ENCODE results near the gene SMAD5.

Gene SMAD5

GRCh38 chr5:136191304-136192014 is 58.8 kb downstream of the SMAD5 start:
- Histone ChIP-seq H3K4me2 (ENCODE audit: low read length) (no peak overlapping the region), H3K9ac (ENCODE audit: low read length) (no peak overlapping the region), H3K4me3 (ENCODE audit: low read depth, low read length, poor library complexity, severe bottlenecking) (no peak overlapping the region), H3K27me3 (ENCODE audit: insufficient read depth, low read length) (no peaks in the 10 kb centered on the region), H3K9me3 (ENCODE audit: low read length) (no peaks in the 10 kb centered on the region), H4K20me1 (ENCODE audit: insufficient read depth, low read length) (no peaks in the 10 kb centered on the region), H3K9me2 (ENCODE audit: low read depth, low read length) (no peaks in the 10 kb centered on the region), H3K27ac (ENCODE audit: low read depth, low read length, poor library complexity, severe bottlenecking) (no peak overlapping the region), H3K4me1 (ENCODE audit: insufficient read depth, low read length, severe bottlenecking) (no peaks in the 10 kb centered on the region), H2AFZ (ENCODE audit: low read length) (no peak overlapping the region), H3K79me2 (ENCODE audit: insufficient read depth, low read length) (no peaks in the 10 kb centered on the region), H3K36me3 (ENCODE audit: insufficient read depth, low read length) (peaks cover 7% of the 10 kb centered on the region; the same call in 1 of the 2 replicates), H3F3A (ENCODE audit: insufficient read depth, low read length) (no peaks in the 10 kb centered on the region)
- no peak for TF ChIP-seq EZH2 (IDR thresholded peaks at IDR 0.05; ENCODE audit: borderline replicate concordance, low read length)
- no peak for TF ChIP-seq CTCF (IDR thresholded peaks at IDR 0.05; ENCODE audit: low read length)

DNA sequence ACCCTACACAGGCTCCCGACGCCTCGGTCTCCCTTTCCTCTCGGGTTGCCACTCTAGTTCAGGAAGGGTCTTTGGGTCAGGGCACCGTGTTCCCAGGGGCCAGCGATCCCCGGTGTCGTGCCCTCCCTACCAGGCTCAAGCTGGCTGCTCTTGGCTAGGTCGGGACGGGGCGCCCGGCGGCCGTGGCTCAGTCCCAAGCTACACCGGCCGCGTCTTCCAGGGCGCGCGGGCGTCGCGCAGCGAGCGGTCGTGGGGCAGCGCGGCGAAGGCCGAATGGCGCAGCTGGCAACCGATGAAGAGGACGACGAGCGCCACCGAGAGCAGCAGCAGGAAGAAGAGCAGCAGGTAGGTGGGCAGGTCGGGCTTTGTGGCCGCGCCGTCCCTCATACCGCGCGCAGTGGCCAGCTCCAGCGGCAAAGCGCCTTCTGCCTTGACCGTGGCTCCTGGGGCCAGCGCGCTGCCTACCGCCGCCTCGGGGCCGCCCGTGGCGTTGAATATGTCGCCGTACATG is 59.4 kb downstream of the SMAD5 start:
- peaks cover under 1% of the 10 kb centered on the region; the same call in 1 of the 2 replicates for H3K36me3 ChIP-seq (ENCODE audit: insufficient read depth, low read length)
- no peaks in the 10 kb centered on the region for H4K20me1 ChIP-seq (ENCODE audit: insufficient read depth, low read length)
- no peak overlapping the region for H3K9ac ChIP-seq (ENCODE audit: low read length)
- no peaks in the 10 kb centered on the region for H3K9me2 ChIP-seq (ENCODE audit: low read depth, low read length)
- no peaks in the 10 kb centered on the region for H3K4me1 ChIP-seq (ENCODE audit: insufficient read depth, low read length, severe bottlenecking)
- H3K4me3 ChIP-seq (ENCODE audit: low read depth, low read length, poor library complexity, severe bottlenecking) = no peak overlapping the region
- H3K4me2 ChIP-seq (ENCODE audit: low read length) = no peak overlapping the region
- H3K27me3 ChIP-seq (ENCODE audit: insufficient read depth, low read length) = no peaks in the 10 kb centered on the region
- no peak overlapping the region for H3K27ac ChIP-seq (ENCODE audit: low read depth, low read length, poor library complexity, severe bottlenecking)
- no peaks in the 10 kb centered on the region for H3K79me2 ChIP-seq (ENCODE audit: insufficient read depth, low read length)
- H3K9me3 ChIP-seq (ENCODE audit: low read length) = no peaks in the 10 kb centered on the region
- H2AFZ ChIP-seq (ENCODE audit: low read length) = no peak overlapping the region
- no peaks in the 10 kb centered on the region for H3F3A ChIP-seq (ENCODE audit: insufficient read depth, low read length)
- TF ChIP-seq EZH2 (IDR thresholded peaks at IDR 0.05; ENCODE audit: borderline replicate concordance, low read length) = no peak
- no peak for TF ChIP-seq CTCF (IDR thresholded peaks at IDR 0.05; ENCODE audit: low read length)

- Histone ChIP-seq H3K9me2 (ENCODE audit: low read depth, low read length) (no peaks in the 10 kb centered on the region), H3K27me3 (ENCODE audit: insufficient read depth, low read length) (no peaks in the 10 kb centered on the region), H3K79me2 (ENCODE audit: insufficient read depth, low read length) (no peaks in the 10 kb centered on the region), H4K20me1 (ENCODE audit: insufficient read depth, low read length) (no peaks in the 10 kb centered on the region), H3K36me3 (ENCODE audit: insufficient read depth, low read length) (no peaks in the 10 kb centered on the region; the same call in 1 of the 2 replicates), H3F3A (ENCODE audit: insufficient read depth, low read length) (no peaks in the 10 kb centered on the region), H2AFZ (ENCODE audit: low read length) (no peak within 1 kb of the TSS), H3K4me3 (ENCODE audit: low read depth, low read length, poor library complexity, severe bottlenecking) (no peak within 1 kb of the TSS), H3K4me2 (ENCODE audit: low read length) (no peak within 1 kb of the TSS), H3K27ac (ENCODE audit: low read depth, low read length, poor library complexity, severe bottlenecking) (no peak within 1 kb of the TSS), H3K9me3 (ENCODE audit: low read length) (no peaks in the 10 kb centered on the region), H3K9ac (ENCODE audit: low read length) (no peak within 1 kb of the TSS), H3K4me1 (ENCODE audit: insufficient read depth, low read length, severe bottlenecking) (no peaks in the 10 kb centered on the region)
- TF ChIP-seq CTCF (IDR thresholded peaks at IDR 0.05; ENCODE audit: low read length) = no peak
- TF ChIP-seq EZH2 (IDR thresholded peaks at IDR 0.05; ENCODE audit: borderline replicate concordance, low read length) = no peak
Measured at GRCh38 chr5:136192526-136193321, 60.1 kb downstream of the SMAD5 start, which contains the start of gene SMIM32. TSS of gene SMIM32 (minus strand) at chr5:136193162. CDS start at chr5:136192524, 638 bp downstream.
